DMS 273 (cell line): ENCODE results near the gene OTULIN.

ENCODE experiments used
- DNase-seq: peaks from one replicate; lab custom pipeline; 2025; ENCODE audit not compliant: unreplicated experiment; lab: John Stamatoyannopoulos, UW

OTULIN gene

GRCh38 chr5:14664270-14665100 is at the start of gene OTULIN:
Gene OTULIN (plus strand): TSS chr5:14664718. CDS start chr5:14664826, 108 bp downstream.
- peak; percentile 95 for DNase-seq

- no peak for DNase-seq
These were observed 49.2 kb upstream of the OTULIN start for GRCh38 chr5:14615365-14615764.

- no peak for DNase-seq
These were observed 47.1 kb upstream of the OTULIN start for GRCh38 chr5:14617441-14617840.

GRCh38 chr5:14627270-14627669 is 37.2 kb upstream of the OTULIN start:
- DNase-seq = no peak

GRCh38 chr5:14628346-14628745 is 36.2 kb upstream of the OTULIN start:
- DNase-seq = peak; percentile 54

GRCh38 chr5:14630671-14631070 is 33.8 kb upstream of the OTULIN start:
- no peak for DNase-seq

- DNase-seq = no peak
These were observed 28.9 kb upstream of the OTULIN start for GRCh38 chr5:14635656-14636055.

- DNase-seq = no peak
These were observed 23.8 kb upstream of the OTULIN start for GRCh38 chr5:14640765-14641164.

GRCh38 chr5:14644623-14645237 is 19.8 kb upstream of the OTULIN start:
- DNase-seq = no peak

- no peak for DNase-seq
These were observed 14.5 kb upstream of the OTULIN start for GRCh38 chr5:14650052-14650451.

GRCh38 chr5:14655146-14655741 is 9.3 kb upstream of the OTULIN start:
- no peak for DNase-seq

GRCh38 chr5:14656898-14657297 is 7.6 kb upstream of the OTULIN start:
- no peak for DNase-seq

- no peak for DNase-seq
These were observed 4.5 kb upstream of the OTULIN start for GRCh38 chr5:14659821-14660607.

GRCh38 chr5:14660833-14661232 is 3.7 kb upstream of the OTULIN start:
- no peak for DNase-seq

- no peak for DNase-seq
These were observed 1.7 kb upstream of the OTULIN start for GRCh38 chr5:14662721-14663260.

- DNase-seq = no peak
These were observed 716 bp upstream of the OTULIN start for GRCh38 chr5:14663734-14664269.

- peak; percentile 62 for DNase-seq
These were observed 744 bp downstream of the OTULIN start for GRCh38 chr5:14665101-14665822.

- peak; percentile 62 for DNase-seq
These were observed 1.4 kb downstream of the OTULIN start for GRCh38 chr5:14665949-14666348.

GRCh38 chr5:14666357-14666756 is 1.8 kb downstream of the OTULIN start:
- no peak for DNase-seq

GRCh38 chr5:14667290-14667689 is 2.8 kb downstream of the OTULIN start:
- no peak for DNase-seq
